H9 (cell line): ENCODE measurements around the gene SNX21. TPM values are rescaled to one million over a fixed set of nuclear protein-coding genes. Genes with fewer than 3 reads are reported as not detected.
"Not testable (repeated sequence)": the region's sequence is repeated elsewhere in the genome, so short reads cannot be mapped to it uniquely, and the experiment has no call there.

ENCODE experiments used
- DNase-seq: peaks from one replicate; pipeline ENCODE4 v3.0.0-alpha.2; 2017
- H2AFZ ChIP-seq: one replicate; pipeline ENCODE4 v1.6.1; 2013; ENCODE audit warnings: mild to moderate bottlenecking, low read length, control low read depth, moderate library complexity
- H2AK5ac ChIP-seq: 2 replicates; pipeline ENCODE4 v1.6.1; 2013; ENCODE audit warnings: low read length, control low read depth, mixed read lengths; ENCODE audit not compliant: insufficient read length
- H2BK120ac ChIP-seq: one replicate; pipeline ENCODE4 v1.6.1; 2013; ENCODE audit warnings: low read depth, mild to moderate bottlenecking, low read length, control low read depth, inconsistent platforms; ENCODE audit not compliant: poor library complexity, severe bottlenecking
- H2BK12ac ChIP-seq: 2 replicates; pipeline ENCODE4 v1.6.1; 2013; ENCODE audit warnings: low read length, control low read depth, mixed read lengths, low read depth; ENCODE audit not compliant: insufficient read length
- H2BK15ac ChIP-seq: 2 replicates; pipeline ENCODE4 v1.6.1; 2013; ENCODE audit warnings: low read depth, low read length, control low read depth
- H2BK20ac ChIP-seq: one replicate; pipeline ENCODE4 v1.6.1; 2013; ENCODE audit warnings: low read depth, mild to moderate bottlenecking, low read length, control low read depth, inconsistent platforms; ENCODE audit not compliant: poor library complexity, severe bottlenecking
- H2BK5ac ChIP-seq: 2 replicates; pipeline ENCODE4 v1.6.1; 2013; ENCODE audit warnings: low read length, control low read depth, mixed read lengths; ENCODE audit not compliant: insufficient read length
- H3K14ac ChIP-seq: 2 replicates; pipeline ENCODE4 v1.6.1; 2013; ENCODE audit warnings: low read length, control low read depth; ENCODE audit not compliant: insufficient read depth
- H3K18ac ChIP-seq: 2 replicates; pipeline ENCODE4 v1.6.1; 2013; ENCODE audit warnings: low read depth, mild to moderate bottlenecking, mixed read lengths, low read length, control low read depth; ENCODE audit not compliant: insufficient read length
- H3K23ac ChIP-seq: 2 replicates; pipeline ENCODE4 v1.6.1; 2013; ENCODE audit warnings: low read length, control low read depth, mixed read lengths, low read depth; ENCODE audit not compliant: insufficient read length
- H3K23me2 ChIP-seq: 2 replicates; pipeline ENCODE4 v1.6.1; 2013; ENCODE audit warnings: low read depth, mild to moderate bottlenecking, mixed read lengths, low read length, control low read depth; ENCODE audit not compliant: insufficient read length, poor library complexity, severe bottlenecking
- H3K27ac ChIP-seq: 2 replicates; pipeline ENCODE4 v1.5.1; 2013; ENCODE audit warnings: low read length, control low read depth, mixed read lengths, low read depth; ENCODE audit not compliant: insufficient read length
- H3K27me3 ChIP-seq: 2 replicates; pipeline ENCODE4 v1.6.1; 2013; ENCODE audit warnings: low read length, control low read depth, inconsistent platforms; ENCODE audit not compliant: insufficient read depth
- H3K4ac ChIP-seq: 2 replicates; pipeline ENCODE4 v1.6.1; 2013; ENCODE audit warnings: low read depth, mild to moderate bottlenecking, control low read depth, inconsistent platforms, low read length, moderate library complexity
- H3K4me1 ChIP-seq: 2 replicates; pipeline ENCODE4 v1.6.1; 2013; ENCODE audit warnings: low read length, control low read depth, inconsistent platforms; ENCODE audit not compliant: insufficient read depth
- H3K4me2 ChIP-seq: 2 replicates; pipeline ENCODE4 v1.6.1; 2013; ENCODE audit warnings: low read length, control low read depth, mixed read lengths; ENCODE audit not compliant: insufficient read length, insufficient read depth
- H3K56ac ChIP-seq: 2 replicates; pipeline ENCODE4 v1.6.1; 2013; ENCODE audit warnings: low read depth, mild to moderate bottlenecking, mixed read lengths, low read length, control low read depth; ENCODE audit not compliant: insufficient read length
- H3K79me1 ChIP-seq: 2 replicates; pipeline ENCODE4 v1.6.1; 2013; ENCODE audit warnings: low read depth, mild to moderate bottlenecking, moderate library complexity, low read length, control low read depth, inconsistent platforms; ENCODE audit not compliant: insufficient read depth, poor library complexity, severe bottlenecking
- H3K79me2 ChIP-seq: 2 replicates; pipeline ENCODE4 v1.6.1; 2013; ENCODE audit warnings: low read length, control low read depth, inconsistent platforms; ENCODE audit not compliant: insufficient read depth
- H3K9ac ChIP-seq: 2 replicates; pipeline ENCODE4 v1.6.1; 2013; ENCODE audit warnings: low read length, control low read depth, mixed read lengths; ENCODE audit not compliant: insufficient read length; ENCODE audit errors: extremely low read depth
- H3K9me3 ChIP-seq: one replicate; pipeline ENCODE4 v1.6.1; 2013; ENCODE audit warnings: low read depth, low read length, inconsistent platforms; ENCODE audit not compliant: control insufficient read depth
- H3T11ph ChIP-seq: one replicate; pipeline ENCODE4 v1.6.1; 2013; ENCODE audit warnings: mild to moderate bottlenecking, low read length, control low read depth, inconsistent platforms
- H4K20me1 ChIP-seq: one replicate; pipeline ENCODE4 v1.6.1; 2013; ENCODE audit not compliant: control insufficient read depth, insufficient read length, insufficient read depth
- H4K5ac ChIP-seq: 2 replicates; pipeline ENCODE4 v1.6.1; 2013; ENCODE audit warnings: low read depth, mild to moderate bottlenecking, mixed read lengths, low read length, control low read depth; ENCODE audit not compliant: insufficient read length
- H4K8ac ChIP-seq: replicated peaks from 2 replicates; pipeline ENCODE4 v1.6.1; 2013; ENCODE audit warnings: low read length, control low read depth, mixed read lengths, low read depth; ENCODE audit not compliant: insufficient read length
- H4K91ac ChIP-seq: 2 replicates; pipeline ENCODE4 v1.6.1; 2013; ENCODE audit warnings: low read depth, mild to moderate bottlenecking, moderate library complexity, mixed read lengths, low read length, control low read depth; ENCODE audit not compliant: insufficient read length
- H3K27ac Mint-ChIP-seq, 3 experiments: 2 replicates in 2 of 3; 3 replicates in 1 of 3; pipeline ENCODE4 v1.8.0; 2020 to 2021; ENCODE audit warnings: mixed read lengths in 3 of 3, mild to moderate bottlenecking in 1 of 3, moderate library complexity in 1 of 3
- H3K27me3 Mint-ChIP-seq: 2 replicates; pipeline ENCODE4 v1.8.0; 2021; ENCODE audit warnings: low read depth, mild to moderate bottlenecking, moderate library complexity, mixed read lengths
- H3K36me3 Mint-ChIP-seq, 3 experiments: 2 replicates in 2 of 3; 3 replicates in 1 of 3; pipeline ENCODE4 v1.8.0; 2020 to 2021; ENCODE audit warnings: low read depth in 3 of 3, mixed read lengths in 3 of 3; ENCODE audit not compliant: insufficient read depth in 1 of 3
- H3K4me1 Mint-ChIP-seq, 2 experiments: 2 replicates each; pipeline ENCODE4 v1.8.0; 2020; ENCODE audit warnings: mixed read lengths in 2 of 2
- H3K4me3 Mint-ChIP-seq, 2 experiments: 2 replicates in 1 of 2; 3 replicates in 1 of 2; pipeline ENCODE4 v1.8.0; 2020 to 2021; ENCODE audit warnings: mild to moderate bottlenecking in 2 of 2, mixed read lengths in 2 of 2, moderate library complexity in 1 of 2
- H3K9me3 Mint-ChIP-seq, 2 experiments: 2 replicates in 1 of 2; 3 replicates in 1 of 2; pipeline ENCODE4 v1.8.0; 2020; ENCODE audit warnings: mild to moderate bottlenecking in 2 of 2, mixed read lengths in 2 of 2, moderate library complexity in 1 of 2
- CTCF ChIP-seq: fragments of 200-600 bp; sonication (generic); conservative IDR thresholded peaks from 3 replicates; pipeline ENCODE4 v1.8.0; 2021; ENCODE audit warnings: antibody characterized with exemption, mild to moderate bottlenecking
- WGBS: extraction: QIAGEN DNeasy Blood & Tissue Kit; methylation state at CpG from one replicate; pipeline ENCODE4 v1.1.7; 2013; ENCODE audit warnings: missing lambda C conversion rate, low lambda C conversion rate, mixed read lengths; ENCODE audit not compliant: insufficient read length; ENCODE audit errors: extremely low coverage; 5-methylcytosine and 5-hydroxymethylcytosine counted together
- total RNA-seq: library from RNA; stranded (reverse); gene quantifications from 2 replicates; pipeline ENCODE4 v1.2.1, GENCODE V29; 2021

The SNX21 gene
- total RNA-seq, 1 experiment from 2014 or later, result 20.5 TPM

GRCh38 chr20:45796337-45797065 lies 37.1 kb upstream of the SNX21 start:
- H2BK120ac ChIP-seq, result no peak overlapping the region
- no peaks in the 10 kb centered on the region for H4K20me1 ChIP-seq
- no peak for DNase-seq
- peaks cover 10 to 15% of the 10 kb centered on the region in 2 experiments for H3K4me1 Mint-ChIP-seq
- no peaks in the 10 kb centered on the region for H3K27me3 ChIP-seq
- no peak overlapping the region for H3K23ac ChIP-seq
- H2BK12ac ChIP-seq, result no peak overlapping the region
- no peak overlapping the region for H3K56ac ChIP-seq
- H3K18ac ChIP-seq, result no peak overlapping the region
- H3T11ph ChIP-seq, result no peak overlapping the region
- no peak overlapping the region for H3K4me2 ChIP-seq
- H2BK20ac ChIP-seq, result no peak overlapping the region
- no CpG with 5 or more reads among the region's 11 CpGs for WGBS
- H2AFZ ChIP-seq, result no peak overlapping the region
- no peaks in the 10 kb centered on the region for H3K27me3 Mint-ChIP-seq
- H3K27ac ChIP-seq, result no peak overlapping the region
- no peak overlapping the region for H2BK15ac ChIP-seq
- H3K4ac ChIP-seq, result no peak overlapping the region
- H3K79me1 ChIP-seq, result no peaks in the 10 kb centered on the region
- no peak overlapping the region for H2AK5ac ChIP-seq
- H3K14ac ChIP-seq, result no peak overlapping the region
- H3K36me3 Mint-ChIP-seq, result peaks cover 22 to 46% (median 40%) of the 10 kb centered on the region in 3 experiments; a peak in 6 of 7 replicates
- no peak overlapping the region for H3K27ac Mint-ChIP-seq
- H3K9me3 Mint-ChIP-seq, result no peaks in the 10 kb centered on the region; a peak in 1 of 5 replicates
- H4K91ac ChIP-seq, result no peak overlapping the region
- H3K9ac ChIP-seq, result no peak overlapping the region
- no peak for TF ChIP-seq CTCF
- no peak overlapping the region for H4K5ac ChIP-seq
- H2BK5ac ChIP-seq, result no peak overlapping the region
- peaks cover 5% of the 10 kb centered on the region for H3K4me1 ChIP-seq
- H3K4me3 Mint-ChIP-seq, result no peak overlapping the region
- peaks cover 4% of the 10 kb centered on the region for H3K23me2 ChIP-seq
- H3K79me2 ChIP-seq, result no peaks in the 10 kb centered on the region
- H3K9me3 ChIP-seq, result no peaks in the 10 kb centered on the region
- no peak overlapping the region for H4K8ac ChIP-seq

- H3K4me3 Mint-ChIP-seq, H3K9me3 ChIP-seq, H3K23ac ChIP-seq, H3K4me1 Mint-ChIP-seq, H2BK12ac ChIP-seq, H2BK5ac ChIP-seq, H3K9me3 Mint-ChIP-seq, H3K27me3 Mint-ChIP-seq, H4K20me1 ChIP-seq, DNase-seq, H3K79me1 ChIP-seq, H4K8ac ChIP-seq, H3K27ac Mint-ChIP-seq, H3T11ph ChIP-seq, H3K4me2 ChIP-seq, H3K79me2 ChIP-seq, H3K4ac ChIP-seq, H3K27me3 ChIP-seq, H3K14ac ChIP-seq, H2AK5ac ChIP-seq, H3K27ac ChIP-seq, H3K18ac ChIP-seq, H2BK20ac ChIP-seq, H3K56ac ChIP-seq, H2BK15ac ChIP-seq, H3K9ac ChIP-seq, H2BK120ac ChIP-seq, H3K4me1 ChIP-seq, H3K23me2 ChIP-seq, H4K5ac ChIP-seq, H2AFZ ChIP-seq, H4K91ac ChIP-seq: not testable (repeated sequence)
- H3K36me3 Mint-ChIP-seq, result peaks cover 25 to 55% (median 49%) of the 10 kb centered on the region in 3 experiments; a peak in 6 of 7 replicates
- no CpG with 5 or more reads among the region's 1 CpG for WGBS
Measured at GRCh38 chr20:45797510-45797909, 36.1 kb upstream of the SNX21 start.
